GM18519 (cell line): ENCODE measurements around the gene NFYC.

Experiments used
- ATAC-seq: cut with Tn5 transposase; IDR thresholded peaks from one replicate; pipeline ENCODE4 v1.9.1; 2021; ENCODE audit warnings: mild to moderate bottlenecking, moderate library complexity; ENCODE audit not compliant: unreplicated experiment, low FRiP score

NFYC gene

DNA sequence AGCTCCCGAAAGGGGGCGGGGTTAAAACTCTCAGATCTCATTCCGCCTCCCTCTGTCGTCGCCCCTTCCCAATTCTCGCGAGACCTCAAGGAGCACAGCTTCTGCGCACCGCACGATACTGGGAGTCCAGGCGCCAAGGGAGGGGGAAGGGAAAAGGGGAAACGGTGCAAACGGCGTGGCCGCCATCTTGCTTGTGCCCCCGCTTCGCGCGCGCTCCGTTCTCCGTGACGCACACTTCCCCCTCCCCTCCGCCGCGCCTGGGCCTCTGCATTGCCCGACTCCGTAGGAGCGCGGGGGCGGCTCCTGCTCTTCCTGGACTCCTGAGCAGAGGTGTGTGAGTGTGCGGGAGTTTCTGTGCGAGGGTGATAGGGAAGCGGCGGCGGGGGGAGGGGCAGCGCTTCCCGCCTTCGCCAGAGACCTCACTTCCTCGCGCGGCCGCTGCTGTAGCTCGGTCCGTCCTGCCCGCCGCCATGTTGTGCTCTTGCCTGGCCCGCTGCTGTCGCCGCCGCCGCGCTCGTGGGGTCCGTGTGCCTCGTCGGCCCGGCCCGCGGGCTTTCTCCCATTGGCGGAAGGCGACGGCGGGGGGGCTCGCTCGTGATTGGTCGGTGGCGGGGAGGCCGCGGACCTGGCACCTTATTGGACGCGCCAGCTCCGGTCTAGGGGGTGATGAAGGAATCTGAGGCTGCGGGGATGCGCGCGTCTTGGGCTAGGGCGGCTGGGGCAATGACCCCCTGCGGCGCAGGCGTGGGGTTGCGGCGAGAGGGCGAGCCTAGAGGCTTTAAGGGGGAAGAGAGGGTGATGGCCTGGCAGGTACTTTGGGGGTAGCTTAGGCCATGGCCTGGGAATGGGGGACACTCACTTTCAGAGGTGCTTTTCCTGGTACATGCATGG is at the start of gene NFYC:
Gene NFYC, plus strand, starts transcription at position 167 of the 891 bp plus-strand sequence. CDS start 47,140 bp downstream, outside the sequence.
- ATAC-seq = peak; percentile 62

DNA sequence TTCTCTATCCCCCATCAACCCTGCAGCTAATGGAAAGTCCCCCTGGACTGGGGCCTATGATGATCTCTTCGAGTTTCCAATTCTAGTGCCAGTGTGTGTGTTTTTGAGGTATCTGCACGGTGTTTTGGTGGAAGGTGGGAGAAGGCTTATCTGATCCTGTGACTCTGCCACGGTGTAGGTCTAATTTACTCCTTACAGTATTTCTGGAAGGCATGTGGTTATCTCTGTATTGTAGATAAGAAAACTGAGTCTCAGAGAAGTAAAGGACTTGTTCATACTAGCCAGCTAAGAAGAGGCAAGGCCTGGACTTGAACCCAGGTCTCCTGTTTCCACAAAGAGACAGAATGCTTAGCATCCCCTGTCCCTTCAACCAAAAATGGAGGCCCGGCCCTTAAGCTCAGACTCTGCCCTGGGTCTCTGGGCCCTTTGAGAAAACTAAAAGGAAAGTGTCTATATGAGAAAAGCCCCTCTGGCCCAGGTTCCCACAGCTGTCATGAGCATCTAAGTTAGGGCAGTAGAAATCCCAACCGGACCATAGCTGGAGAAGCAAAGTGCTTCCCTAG is 46.3 kb upstream of the NFYC start:
- no peak for ATAC-seq

DNA sequence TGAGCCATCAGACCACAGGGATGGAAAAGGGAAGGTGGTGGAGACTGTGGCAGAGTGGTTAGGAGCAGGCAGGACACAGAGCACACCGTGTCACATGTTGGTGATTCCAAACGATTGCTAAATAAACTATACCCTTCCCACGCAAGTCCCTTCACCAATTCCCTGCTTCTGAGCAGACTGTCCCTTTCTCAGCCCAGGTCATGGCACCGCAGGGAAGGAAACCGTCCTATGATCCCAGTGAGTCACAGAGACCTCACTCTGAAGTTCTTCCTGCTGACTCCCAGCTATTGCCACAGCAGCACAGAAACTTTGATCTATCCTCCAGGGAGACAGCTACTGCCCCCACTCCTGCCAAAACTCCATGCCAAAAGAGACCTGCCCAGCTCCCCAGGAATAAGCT is 45.2 kb upstream of the NFYC start:
- ATAC-seq = no peak

DNA sequence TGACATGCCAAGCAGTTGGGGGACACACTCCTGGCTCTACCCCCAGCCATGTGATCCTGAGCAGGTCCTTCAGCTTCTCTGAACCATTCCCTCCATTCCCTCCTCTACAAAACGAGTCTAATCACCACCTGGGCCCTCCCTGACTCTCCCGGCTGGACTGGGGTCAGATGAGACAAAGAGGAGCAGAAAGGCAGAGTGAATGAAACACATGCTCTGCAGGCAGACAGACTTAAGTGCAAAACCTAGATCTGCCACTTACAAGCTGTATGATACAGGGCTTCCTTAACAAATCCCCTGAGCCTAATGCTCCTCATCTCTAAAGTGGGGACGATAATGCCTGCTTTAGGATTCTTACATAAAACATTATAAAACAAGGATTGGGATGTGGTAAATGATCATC is 43.3 kb upstream of the NFYC start:
- no peak for ATAC-seq

DNA sequence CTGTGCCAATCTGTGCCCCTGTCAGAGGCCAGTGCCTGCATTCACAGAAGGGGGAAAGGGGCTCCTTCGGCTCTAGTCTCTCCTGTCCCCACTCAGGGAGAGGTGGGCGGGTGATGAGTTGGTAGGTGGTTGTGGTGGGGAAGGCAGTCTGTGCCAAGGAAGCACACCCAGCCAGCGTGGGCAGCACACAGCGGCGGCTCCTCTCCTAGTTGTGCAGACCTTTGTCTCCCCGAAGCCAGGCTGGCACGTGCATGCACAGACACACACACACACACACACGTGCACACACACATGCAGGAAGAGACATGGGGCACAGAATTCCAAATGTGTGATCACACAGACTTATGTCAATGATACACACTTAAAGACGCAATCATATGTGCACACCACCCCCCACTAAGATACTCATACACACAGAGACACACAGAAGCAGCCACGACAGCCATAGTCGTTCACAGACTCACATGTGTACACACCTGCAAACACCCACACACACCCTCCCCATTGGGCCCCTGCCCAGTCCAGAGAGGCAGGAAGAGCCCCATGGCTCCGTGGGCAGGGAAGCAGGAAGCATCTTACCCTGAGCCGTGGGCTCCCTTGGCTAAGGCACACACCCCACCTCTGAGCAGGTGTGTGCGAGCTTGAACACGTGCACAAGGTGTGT is 42.4 kb upstream of the NFYC start:
- ATAC-seq = no peak

DNA sequence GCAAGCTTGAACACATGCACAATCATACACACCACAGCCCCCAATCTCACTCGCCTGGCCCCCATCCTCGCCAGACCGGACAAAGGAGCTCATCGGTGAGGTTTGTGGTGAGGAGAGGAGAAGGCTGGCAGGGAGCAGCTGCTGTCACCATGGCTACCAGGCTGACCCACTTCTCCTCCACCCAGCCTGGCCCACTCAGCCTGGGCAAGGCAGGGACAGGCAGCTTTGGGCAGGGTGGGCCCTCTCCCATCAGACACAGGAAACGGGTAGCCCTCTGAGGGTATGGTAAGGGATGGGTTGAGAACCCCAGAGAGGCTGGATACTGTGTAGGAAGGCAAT is 41.9 kb upstream of the NFYC start:
- ATAC-seq = no peak

DNA sequence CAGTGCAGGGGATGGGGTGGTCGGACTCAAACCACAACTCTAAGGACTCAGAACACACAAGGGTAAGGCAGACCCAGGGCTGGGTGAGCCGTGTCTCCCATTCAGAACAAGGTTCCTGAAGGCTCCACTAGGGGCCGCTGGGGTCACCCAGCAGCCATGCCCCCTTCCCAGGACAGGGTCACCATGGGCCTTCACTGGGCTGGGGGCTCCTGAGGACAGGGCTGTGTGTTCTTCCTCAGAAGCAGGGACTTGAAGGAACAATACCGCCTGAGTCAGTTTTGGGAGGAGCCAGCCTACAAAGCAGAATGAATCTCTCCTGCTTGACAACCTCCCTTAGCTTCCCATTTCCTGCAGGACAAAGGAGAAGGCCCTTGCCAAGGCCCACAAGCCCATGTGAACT is 41.4 kb upstream of the NFYC start:
- ATAC-seq = no peak

DNA sequence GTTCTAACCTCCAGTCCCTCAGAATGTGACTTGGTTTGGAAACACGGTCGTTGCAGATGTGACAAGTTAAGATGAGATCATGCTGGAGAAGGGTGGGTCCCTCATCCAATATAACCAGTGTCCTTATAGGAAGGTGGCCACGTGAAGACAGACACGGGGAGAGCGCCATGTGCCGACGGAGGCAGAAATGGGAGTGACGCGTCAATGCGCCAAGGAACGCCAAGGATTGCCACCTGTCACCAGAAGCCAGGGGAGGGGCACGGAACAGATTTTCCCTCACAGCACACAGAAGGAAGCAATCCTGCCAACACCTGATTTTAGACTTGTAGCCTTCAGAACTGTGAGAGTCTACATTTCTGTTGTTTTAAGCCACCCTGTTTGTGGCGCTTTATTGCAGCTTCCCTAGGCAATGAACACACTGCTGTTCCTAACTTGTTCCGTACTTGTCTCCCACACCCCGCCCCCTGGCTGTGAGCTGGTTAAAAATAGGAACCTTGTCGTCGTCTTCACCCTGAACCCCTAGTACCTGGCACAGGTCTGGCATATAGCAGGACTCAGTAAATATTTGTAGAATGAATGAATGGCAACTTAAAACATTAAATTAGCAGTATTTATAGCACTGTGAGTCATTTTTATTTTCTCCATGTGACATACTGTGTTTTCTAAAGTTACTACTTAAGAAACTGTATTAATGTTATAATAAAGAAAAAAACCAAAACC is 40.2 kb upstream of the NFYC start:
- ATAC-seq = no peak

DNA sequence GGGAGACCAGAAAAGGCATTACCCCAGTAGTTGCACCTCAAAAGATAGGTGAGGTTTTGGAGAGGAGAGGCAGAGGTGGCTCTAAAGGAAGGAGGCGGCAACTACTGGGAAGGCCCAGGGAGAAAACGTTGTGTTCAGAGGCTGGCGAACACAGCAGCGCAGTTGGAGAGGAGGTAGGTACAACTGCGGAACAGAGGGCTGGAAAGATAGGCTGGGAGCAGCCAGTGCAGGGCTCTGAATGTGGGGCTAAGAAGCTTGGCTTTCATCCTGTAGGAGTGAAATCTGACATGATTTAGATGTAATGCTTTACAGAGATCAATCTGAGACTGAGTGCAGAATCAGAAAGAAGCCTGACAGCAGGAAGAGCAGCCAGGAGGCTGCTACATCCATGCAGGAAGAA is 39.0 kb upstream of the NFYC start:
- no peak for ATAC-seq

DNA sequence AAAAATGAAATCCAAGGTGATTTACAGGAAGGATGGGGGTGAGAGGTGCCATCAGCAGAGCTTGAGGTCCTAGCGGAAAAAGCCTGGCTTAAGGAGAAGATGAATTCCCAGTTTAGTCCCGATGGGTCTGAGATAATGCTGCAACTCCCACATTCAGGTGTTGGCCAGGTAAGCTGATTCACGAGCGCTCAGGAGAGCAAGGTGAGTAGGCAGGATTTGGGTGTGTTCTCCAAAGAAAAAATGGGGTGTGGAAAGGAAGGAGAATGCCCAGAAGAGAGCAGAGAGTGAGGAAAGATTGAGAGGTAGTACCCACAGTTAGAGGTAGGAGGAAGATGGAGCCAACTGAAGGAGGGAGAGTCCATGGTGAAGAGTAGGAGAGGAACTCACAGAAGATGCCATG is 38.5 kb upstream of the NFYC start:
- no peak for ATAC-seq

DNA sequence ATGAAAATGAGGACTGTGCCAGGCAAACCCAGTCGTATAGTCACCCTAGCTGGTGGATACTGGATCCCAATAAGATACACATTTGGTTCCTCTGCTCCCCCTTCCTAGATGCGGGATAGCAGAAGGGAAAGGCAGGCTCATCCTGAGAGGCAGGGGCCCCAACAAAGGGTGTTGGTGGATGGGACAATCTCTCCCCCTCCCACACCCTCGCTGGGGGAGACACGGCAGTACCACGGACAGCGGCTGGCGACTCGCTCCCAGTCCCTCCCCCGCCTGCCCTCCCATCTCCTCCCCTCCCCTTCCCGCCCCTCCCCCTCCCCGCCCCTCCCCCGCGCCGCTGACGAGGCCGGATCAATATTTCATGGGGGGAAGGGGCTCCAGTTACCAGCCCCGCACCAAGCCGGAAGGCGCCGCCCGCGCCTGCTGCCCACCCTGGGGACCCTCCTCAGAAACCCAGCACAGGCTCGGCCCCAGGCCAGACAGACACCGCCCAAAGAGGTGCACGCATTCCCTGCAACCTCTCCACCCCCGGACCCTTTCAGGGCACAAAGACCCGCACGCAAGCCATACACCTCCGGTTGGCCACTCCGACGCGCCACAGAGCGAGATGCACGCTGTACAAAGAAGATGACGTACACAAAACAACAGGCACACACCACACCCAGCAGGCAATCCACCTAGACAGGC is 37.5 kb upstream of the NFYC start:
- no peak for ATAC-seq

DNA sequence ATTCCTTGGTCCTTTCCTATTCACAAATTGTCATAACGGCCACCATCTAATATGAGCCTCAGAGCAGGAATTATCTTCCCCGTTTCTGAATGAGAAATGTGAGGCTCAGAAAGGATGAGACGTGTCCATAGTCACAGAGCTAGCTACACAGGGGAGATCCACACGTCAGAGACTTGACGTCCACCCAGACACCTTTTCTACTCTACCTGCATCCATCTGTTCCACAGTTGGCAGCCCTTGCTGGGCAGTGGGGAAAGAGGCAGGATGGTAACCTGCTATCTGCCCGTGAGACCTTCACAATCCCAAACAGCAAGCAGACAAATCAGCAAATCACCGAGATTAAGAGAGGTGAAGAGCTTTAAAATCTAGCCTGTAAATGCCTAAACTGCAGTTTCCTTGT is 34.5 kb upstream of the NFYC start:
- ATAC-seq = no peak

DNA sequence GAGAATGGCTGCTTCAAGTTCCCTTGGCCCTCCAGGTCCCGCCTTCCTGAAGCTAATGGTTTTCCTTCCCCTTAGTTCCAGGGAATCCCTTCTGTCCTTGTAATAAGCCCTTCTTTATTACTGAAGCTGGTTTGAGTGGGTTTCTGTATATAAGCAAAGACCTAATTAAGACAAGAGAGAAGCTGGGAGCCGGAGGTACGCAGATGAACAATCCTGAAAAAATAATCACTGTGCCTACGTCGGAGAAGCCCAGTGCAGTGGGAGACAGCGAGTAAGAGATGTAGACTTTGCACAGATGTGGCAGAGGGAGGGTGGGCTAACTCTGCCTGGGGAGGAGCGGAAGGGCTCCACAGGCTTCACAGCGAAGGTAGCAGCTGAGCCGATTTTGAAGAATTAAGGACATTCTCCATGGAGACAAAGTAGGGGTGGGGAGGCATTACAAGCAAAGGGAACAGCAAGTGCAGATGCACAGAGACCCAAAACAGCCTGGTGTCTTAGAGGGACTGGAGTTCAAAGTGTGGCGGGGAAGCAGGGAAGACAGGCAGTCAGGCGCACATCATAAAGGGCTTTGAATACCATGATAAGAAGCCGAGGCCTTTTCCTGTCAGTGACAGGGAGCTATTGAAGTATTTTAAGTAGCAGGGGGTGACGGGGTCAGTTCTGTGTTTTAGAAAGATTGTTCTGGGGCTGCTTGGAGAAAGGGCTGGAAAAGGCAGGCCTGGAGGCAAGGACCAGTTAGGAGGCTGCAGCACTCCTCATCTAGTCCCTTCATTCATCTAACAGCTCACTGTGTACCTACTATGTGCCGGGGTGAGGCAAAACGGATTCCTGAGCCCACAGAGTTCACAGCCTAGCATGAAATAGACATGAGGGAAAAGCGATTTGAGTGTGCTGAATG is 32.5 kb upstream of the NFYC start:
- no peak for ATAC-seq

DNA sequence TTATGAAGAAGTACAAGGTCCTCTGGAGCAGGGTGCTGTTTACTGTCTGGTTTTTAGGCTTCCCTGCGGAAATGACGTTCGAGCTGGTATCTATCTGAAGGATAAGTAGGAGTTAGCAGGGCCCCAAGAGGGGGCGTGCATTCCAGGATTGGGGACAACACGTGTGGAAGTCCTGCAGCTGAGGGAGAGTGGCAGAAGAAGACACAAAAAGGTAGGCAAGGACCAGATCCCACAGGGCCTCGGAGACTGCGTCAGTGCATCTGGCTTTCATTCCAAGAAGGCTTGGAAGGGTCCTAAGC is 31.9 kb upstream of the NFYC start:
- ATAC-seq = no peak

DNA sequence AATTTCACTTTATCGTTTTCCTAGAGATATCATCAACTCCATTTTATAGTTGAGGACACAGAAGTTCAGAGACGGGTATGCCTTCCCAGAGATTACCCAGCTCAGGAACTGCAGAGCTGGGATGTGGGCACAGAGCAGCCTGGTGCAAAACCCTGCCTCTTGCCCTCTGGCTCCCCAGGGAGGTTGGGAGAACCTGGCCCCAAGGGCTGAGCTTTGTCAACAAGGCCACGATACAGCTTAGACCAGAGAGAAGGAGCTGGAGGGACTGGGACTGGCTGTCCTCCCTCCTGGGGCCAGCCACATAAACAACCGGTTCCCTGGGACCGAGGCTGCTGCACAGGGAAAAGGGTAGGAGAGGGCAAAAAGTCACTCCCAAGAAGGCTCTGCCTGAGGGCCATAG is 29.8 kb upstream of the NFYC start:
- ATAC-seq = no peak

DNA sequence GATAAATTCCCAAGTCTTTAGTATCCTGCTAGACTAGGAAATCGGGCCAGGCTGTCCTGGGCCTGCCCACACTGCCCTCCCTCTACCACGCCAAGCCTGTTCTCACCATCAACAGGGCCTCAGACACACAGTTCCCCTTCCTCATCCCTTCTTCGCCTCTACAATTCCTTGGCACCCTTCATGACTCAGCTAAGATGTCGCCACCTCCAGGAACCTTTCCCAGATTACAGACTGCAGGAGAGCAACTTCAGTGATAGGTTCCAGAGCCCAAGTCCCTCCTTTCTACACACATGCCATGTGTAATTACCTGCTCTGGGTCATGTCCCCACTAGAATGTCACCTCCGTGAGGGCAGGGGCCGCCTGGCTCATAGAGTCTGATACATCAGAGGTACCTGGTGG is 29.4 kb upstream of the NFYC start:
- ATAC-seq = no peak

DNA sequence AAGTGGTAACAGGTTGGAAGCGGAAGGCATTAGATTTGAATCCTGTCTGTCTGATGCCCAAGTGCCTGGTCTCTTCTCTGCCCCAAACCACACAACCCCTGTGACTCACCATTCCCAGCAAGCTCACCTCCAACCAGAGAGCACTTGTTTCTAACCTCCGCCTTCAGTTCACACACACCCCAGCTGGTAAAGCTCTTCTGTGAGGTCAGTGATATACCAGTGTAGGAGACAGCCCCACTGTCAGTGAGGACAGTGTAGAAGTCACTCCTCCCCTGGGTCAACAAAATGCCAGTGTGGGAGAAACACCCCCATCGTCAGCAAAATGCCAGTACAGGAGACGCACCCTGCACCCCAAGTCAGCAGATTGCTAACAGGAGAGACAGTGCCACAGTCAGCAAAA is 28.6 kb upstream of the NFYC start:
- ATAC-seq = no peak

DNA sequence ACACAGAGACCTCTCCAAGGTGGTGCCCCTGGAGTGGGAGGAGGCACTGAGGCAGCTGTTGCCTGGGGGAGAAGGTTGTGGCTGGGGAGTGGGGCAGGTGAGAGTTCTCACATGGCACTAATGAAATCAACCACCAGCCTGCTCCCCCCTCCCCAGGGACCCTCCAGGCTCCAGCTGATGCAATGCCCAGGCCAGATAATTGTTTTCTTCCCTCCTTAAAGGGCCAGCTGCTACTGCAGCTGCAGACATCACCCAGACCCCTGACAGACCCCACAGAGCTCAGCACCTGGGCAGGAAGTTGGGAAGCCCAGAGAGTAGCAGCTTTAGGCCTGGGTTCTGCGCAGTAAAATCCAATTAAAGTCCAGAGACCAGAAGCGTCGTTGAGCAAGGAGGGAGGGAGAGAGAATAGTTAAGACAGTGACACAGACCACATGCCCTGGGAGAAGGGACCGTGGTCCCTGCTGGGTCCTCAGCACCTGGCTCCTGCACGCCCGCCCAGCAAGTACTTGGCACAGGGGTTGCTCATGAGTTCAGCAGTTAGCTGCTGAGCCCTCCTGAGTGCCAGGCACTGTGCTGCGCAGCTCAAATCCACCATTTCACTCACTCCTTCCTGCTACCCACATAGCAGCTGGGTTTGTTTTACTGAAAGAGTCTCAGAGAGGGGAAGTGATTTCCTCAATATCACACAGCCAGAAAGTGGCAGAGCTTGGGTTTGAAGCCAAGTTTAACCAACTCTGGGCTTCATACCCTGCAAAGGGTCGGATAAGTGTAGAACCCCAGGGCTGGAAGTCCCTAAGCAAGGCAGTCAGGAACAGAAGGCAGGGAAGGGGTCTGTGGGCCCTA is 28.0 kb upstream of the NFYC start:
- no peak for ATAC-seq

DNA sequence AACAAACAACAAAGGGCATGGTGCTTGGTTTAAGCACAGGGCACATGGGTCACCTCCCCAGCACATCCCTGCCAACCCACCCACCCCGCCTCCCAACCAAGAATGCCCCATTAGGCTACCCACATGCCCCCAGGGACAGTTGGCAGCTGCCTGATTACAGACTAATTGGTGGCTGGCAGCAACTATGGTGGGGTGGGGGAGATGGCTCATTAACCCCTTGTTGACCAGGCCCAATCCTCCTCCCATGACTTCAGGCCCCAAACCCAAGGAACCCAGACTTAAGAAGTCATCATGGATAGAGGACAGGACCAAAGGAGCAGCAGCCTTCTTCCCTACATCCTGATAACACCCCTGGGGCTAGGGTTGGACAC is 27.4 kb upstream of the NFYC start:
- no peak for ATAC-seq
